GM21360 (cell line): ENCODE measurements around the gene PSMB10.
"Not testable (repeated sequence)": the region's sequence is repeated elsewhere in the genome, so short reads cannot be mapped to it uniquely, and the experiment has no call there.

Experiments
- ATAC-seq: cut with Tn5 transposase; IDR thresholded peaks from one replicate; pipeline ENCODE4 v1.9.1; 2021; ENCODE audit warnings: mild to moderate bottlenecking, moderate library complexity; ENCODE audit not compliant: unreplicated experiment

The PSMB10 gene

DNA sequence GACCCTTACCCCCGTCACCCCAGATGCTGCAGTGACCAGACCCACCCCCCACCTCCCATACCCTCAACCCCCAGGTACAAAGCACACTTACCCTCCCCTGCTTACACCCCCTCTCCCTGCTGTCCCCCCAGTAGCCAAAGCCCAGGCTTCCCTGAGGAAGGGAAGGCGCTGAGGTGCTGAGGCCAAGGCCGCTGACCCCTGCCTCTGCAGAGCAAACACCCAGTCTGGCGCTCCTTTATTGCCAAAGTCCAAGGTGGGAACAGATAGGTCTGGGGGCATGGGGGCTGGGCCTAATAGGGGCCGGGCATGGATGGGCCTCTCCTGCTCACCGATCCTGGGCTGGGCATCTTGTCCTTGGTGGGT is 6.6 kb upstream of the PSMB10 start:
- ATAC-seq = no peak

DNA sequence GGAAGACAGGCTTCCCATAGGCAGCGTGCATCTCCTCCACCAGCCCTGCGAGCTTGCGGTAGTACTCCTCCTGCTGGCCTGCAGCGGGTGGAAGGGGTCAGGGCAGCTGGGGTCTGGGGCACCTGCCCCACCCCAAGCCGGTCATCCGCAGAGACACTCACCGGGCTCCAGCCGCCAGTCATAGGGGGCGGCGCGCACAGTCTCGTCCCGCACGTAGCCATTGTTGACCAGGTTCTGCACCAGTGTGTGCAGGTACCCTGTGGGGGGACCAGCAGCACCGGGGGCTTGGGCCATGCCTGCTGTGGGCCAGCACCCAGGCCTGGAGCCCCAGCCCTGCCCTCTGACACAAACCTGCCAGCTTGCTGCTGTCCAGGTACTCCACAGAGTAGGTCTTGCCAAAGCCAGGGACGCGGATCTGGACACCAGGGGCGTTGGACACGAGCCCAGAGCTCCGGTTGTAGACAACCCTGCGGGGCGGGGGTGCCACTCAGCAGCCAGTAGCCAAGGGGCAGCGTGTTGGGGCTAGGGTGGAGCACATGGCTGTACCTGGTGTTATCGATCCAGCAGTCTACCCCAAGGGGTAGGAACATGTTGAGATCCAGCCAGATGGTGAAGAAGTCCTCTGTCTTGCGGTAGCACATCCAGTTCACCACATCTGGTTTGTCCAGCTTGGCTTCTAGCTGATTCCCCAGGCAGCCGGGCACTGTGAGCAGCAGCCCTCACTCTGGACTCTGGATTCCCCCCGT is 6.0 kb upstream of the PSMB10 start:
- no peak for ATAC-seq

DNA sequence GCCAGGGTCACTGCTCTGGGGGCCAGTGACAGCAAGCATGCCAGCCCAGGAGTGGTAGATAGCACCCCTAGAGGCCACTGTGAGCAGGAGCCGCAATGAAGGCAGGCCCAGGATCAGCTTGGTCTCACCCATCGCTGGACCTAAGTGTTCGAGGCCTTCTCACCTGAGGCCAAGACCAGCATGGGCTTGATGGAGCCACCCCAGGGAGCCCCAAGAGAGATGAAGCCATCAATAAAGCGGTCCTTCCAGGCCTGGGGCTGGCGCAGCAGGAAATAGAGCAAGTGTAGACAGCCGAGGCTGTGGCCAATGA is 5.5 kb upstream of the PSMB10 start:
- ATAC-seq = no peak

DNA sequence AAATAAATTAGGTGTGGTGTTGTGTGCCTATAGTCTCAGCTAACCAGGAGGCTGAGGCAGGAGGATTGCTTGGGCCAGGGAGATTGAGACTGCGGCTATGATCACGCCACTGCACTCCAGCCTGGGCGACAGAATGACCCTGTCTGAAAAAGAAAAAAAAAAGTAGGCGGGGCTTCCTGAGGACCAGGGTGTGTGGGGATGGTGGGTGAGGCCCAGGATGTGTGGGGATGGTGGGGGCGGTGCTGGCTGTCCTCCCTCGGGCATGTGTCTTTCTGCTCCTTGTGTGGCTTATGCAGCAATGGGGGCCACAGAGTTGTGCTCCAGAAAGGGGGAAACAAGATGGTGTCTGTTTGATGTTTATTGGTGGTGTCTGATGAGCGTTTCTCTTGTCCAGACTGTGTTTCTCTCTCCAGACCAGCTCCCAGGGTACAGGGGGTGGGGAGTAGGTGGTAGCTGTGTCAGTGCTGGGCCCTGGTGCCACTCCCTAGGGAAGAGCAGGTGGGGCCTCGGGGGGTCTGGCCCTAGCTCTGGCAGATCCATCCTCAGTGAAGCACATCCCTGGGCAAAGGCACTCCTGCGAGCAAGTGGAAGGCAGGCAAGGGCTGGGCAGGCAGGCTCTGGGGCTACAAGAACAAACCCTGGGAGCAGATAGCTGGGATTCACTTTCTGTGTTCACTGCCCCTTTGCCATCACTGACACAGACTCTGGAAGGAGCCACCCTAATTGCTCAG is 5.0 kb upstream of the PSMB10 start:
- no peak for ATAC-seq

DNA sequence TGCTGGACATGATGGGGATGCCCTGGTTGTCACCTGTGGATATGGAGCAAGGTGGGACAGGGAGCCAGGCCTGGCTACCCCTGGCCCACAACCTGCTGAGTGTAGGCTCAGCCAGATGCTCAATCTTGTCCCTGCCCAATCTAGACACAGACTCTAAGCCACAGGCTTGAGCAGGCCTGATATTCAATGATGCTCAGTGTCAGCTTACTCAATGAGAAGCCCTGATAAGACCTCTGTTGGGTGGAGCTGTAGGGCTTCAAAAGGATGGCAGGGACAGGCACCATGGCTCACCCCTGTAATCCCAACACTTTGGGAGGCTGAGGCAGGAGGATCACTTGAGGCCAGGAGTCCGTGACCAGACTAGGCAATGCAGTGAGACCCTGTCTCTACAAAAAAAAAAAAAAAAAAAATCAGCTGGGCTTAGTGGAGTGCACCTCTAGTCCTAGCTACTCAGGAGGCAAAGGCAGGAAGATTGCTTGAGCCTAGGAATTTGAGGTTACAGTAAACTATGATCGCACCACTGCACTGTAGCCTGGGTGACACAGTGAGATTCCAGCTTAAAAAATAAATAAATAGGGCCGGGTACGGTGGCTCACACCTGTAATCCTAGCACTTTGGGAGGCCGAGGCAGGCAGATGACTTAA is 3.9 kb upstream of the PSMB10 start:
- no peak for ATAC-seq

GRCh38 chr16:67939507-67940445 is 3.1 kb upstream of the PSMB10 start:
- ATAC-seq = no peak

- not testable (repeated sequence) for ATAC-seq
Observed at GRCh38 chr16:67937713-67938112, 1.1 kb upstream of the PSMB10 start.

GRCh38 chr16:67936880-67937605 is 393 bp upstream of the PSMB10 start:
- ATAC-seq = peak; percentile 46

DNA sequence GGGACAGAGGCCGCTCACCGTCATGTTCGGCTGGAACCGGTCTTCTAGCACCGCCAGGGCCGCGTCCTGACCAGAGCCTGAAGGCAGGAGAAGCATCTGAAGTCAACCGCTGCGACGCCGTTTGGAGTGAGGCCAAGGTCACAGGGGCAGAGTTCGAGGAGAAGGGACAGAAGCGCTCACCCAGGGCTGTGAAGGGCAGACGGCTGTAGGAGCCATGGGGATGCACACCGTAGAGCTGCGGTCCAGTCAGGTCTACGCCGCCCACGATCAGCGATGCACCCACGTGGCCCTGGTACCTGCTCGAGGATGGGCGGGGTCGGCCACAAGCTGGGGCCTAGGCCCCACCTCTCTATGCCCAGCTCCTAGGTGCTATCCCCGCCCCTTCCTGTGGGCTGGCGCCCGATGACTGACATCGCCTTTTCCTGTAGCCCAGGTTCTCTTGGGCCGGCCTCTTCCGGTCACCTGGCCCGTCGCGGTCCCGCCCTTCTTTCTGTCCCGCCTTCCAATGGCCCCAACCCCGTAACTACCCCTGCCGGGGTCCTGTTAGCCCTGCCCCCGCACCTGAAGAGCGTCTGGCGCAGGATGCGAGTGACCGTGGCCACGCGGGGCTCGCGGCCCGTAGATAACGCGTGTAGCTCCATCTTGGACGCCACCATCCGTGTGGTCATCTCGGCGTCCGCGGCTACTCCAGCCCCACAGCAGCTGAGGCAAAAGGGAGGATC is 1.1 kb downstream of the PSMB10 start:
- peak; percentile 83 for ATAC-seq

- no peak for ATAC-seq
Observed at GRCh38 chr16:67935101-67935401, 1.6 kb downstream of the PSMB10 start.

- ATAC-seq = no peak
Observed at GRCh38 chr16:67934306-67935100, 2.1 kb downstream of the PSMB10 start.

GRCh38 chr16:67933805-67934204 is 2.8 kb downstream of the PSMB10 start:
- no peak for ATAC-seq

GRCh38 chr16:67932462-67932840 is 4.2 kb downstream of the PSMB10 start:
- no peak for ATAC-seq

DNA sequence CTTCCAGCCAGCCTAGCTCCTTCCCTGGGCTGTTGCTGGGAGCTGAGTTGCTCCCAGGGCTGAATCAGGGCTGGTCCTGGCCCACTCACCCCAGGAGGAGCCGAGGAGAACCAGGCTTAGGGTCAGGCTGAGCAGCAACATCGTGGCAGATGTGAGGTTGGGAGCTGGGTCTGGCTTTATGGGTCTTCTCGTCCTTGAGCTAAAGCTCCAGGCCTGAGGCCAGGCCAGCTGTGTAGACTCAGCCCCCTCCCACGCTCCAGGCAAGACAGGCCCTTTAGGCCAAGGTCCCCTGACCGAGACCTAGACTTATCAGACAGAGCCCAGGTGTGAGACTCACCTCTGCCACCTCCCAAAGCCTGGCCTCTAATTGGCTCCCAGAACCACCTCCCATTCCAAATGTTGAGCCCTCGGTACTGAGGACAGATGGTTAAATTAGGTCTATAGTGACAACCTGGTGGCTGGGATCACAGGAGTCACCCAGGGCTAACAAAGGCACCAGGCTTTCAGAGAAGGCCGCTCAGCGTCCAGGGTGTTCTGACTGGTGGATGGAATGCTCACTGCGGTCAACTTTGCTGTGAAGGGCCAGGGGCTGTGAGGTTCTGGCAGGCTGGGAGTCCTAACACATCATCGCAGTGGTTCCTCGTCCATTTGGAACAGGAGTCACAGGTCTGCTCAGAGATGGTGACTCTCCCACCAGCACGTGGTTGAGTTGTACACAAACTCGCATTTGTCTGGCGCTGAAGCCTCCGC is 4.8 kb downstream of the PSMB10 start, which contains the start of gene CTRL:
Gene CTRL, minus strand, starts transcription at position 151 of the 750 bp plus-strand sequence. Its CDS starts 10 bp downstream, at position 141.
- ATAC-seq = no peak

DNA sequence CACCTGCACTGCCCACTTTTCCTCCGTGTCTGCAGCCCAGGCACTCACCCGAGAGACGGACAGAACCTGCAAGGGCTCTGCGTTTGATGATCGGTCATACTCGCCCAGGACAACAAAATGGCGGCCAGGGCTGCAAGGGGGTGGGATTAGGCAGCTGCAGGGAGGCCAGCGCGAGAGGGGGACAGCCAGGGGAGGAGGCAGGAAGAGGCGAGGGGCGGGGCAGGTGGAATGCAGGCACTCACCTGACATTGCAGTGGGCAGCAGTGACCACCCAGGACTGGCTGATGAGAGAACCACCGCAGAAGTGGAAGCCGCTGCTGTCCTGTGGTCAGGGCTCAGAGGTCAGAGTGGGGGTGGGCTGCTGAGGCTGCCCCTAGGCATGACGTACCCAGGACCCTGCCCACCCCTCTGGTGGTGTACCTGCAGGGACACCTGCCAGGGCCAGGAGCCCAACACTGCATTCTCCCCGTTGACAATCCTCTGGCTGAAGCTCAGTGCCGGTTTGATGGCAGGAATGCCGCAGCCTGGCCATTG is 5.9 kb downstream of the PSMB10 start:
- ATAC-seq = no peak

- no peak for ATAC-seq
Observed at GRCh38 chr16:67930191-67930590, 6.5 kb downstream of the PSMB10 start.

- peak; percentile 49 for ATAC-seq
Observed at GRCh38 chr16:67928561-67929364, 7.9 kb downstream of the PSMB10 start.
